Hepatocyte (in vitro differentiated cells): ENCODE measurements around the gene KIF1B.

Experiments used
- EZH2 ChIP-seq: fragments of 200-600 bp; sonication (generic); IDR thresholded peaks from 2 replicates; pipeline ENCODE4 v1.6.1; 2016; ENCODE audit warnings: antibody characterized with exemption, mild to moderate bottlenecking, borderline replicate concordance
- EZH2phosphoT487 ChIP-seq: fragments of 200-600 bp; sonication (generic); IDR thresholded peaks from one replicate; pipeline ENCODE4 v1.6.1; 2018; ENCODE audit warnings: antibody characterized with exemption, mild to moderate bottlenecking, low read depth, moderate library complexity; ENCODE audit not compliant: unreplicated experiment, severe bottlenecking
- TF ChIP-seq, protein P1 (sequence below): fragments of 200-600 bp; sonication (generic); IDR thresholded peaks from 2 replicates; pipeline ENCODE4 v1.5.1; 2016; ENCODE audit warnings: antibody characterized with exemption, mild to moderate bottlenecking; ENCODE audit not compliant: poor library complexity

DNA sequence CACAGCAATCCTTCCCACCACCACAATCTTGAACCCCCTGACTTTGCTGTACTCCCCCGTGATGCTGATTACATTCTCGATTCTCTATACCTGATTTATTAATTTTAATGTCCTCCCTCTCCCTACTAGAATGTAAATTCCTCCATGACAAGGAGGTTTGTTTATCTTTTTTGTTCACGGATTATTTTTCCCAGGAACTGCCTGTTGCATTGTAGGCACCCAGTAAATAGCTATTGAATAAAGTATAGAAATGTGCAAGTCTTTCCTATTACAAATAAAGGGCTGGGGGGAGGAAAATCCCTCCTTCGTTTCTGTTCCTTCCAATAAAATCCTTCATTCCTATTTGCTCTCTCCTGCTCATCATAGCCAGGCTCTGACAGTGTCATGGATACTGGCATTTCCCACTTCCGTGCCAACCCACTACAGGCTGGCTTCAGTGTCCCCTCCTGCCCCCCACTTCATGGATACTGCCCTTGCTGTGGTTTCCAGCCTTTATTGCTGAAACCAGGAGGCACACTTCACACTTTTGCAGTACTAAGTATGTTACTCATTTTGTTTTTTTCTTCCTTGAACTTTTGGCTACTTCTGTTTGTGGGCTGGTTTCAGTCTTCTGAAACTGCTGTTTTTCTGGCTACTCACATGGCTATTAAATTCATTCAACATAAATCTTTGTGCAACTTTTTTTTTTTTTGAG is 7.5 kb downstream of the KIF1B start:
- TF ChIP-seq, protein P1, sequence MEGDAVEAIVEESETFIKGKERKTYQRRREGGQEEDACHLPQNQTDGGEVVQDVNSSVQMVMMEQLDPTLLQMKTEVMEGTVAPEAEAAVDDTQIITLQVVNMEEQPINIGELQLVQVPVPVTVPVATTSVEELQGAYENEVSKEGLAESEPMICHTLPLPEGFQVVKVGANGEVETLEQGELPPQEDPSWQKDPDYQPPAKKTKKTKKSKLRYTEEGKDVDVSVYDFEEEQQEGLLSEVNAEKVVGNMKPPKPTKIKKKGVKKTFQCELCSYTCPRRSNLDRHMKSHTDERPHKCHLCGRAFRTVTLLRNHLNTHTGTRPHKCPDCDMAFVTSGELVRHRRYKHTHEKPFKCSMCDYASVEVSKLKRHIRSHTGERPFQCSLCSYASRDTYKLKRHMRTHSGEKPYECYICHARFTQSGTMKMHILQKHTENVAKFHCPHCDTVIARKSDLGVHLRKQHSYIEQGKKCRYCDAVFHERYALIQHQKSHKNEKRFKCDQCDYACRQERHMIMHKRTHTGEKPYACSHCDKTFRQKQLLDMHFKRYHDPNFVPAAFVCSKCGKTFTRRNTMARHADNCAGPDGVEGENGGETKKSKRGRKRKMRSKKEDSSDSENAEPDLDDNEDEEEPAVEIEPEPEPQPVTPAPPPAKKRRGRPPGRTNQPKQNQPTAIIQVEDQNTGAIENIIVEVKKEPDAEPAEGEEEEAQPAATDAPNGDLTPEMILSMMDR, result no peak
- no peak for TF ChIP-seq EZH2phosphoT487
- no peak for TF ChIP-seq EZH2
